Fibroblast of pulmonary artery (primary cell): ENCODE measurements around the gene SCO2.
A peak's percentile ranks its signal among the peaks of the same experiment; 100 is the strongest.

ENCODE experiments used
- DNase-seq: peaks from one replicate; pipeline ENCODE4 v3.0.0-alpha.2; 2010; ENCODE audit warnings: low read depth
- H3K4me3 ChIP-seq: replicated peaks from 2 replicates; pipeline ENCODE4 v1.5.1; 2011; ENCODE audit warnings: low read depth, mild to moderate bottlenecking, control low read depth, low read length, moderate library complexity
- TF ChIP-seq, protein P1 (sequence below): IDR thresholded peaks from 2 replicates; pipeline ENCODE4 v1.5.1; 2011; ENCODE audit warnings: mild to moderate bottlenecking, control low read depth, low read length, inconsistent platforms; ENCODE audit errors: missing control alignments

Gene SCO2

DNA sequence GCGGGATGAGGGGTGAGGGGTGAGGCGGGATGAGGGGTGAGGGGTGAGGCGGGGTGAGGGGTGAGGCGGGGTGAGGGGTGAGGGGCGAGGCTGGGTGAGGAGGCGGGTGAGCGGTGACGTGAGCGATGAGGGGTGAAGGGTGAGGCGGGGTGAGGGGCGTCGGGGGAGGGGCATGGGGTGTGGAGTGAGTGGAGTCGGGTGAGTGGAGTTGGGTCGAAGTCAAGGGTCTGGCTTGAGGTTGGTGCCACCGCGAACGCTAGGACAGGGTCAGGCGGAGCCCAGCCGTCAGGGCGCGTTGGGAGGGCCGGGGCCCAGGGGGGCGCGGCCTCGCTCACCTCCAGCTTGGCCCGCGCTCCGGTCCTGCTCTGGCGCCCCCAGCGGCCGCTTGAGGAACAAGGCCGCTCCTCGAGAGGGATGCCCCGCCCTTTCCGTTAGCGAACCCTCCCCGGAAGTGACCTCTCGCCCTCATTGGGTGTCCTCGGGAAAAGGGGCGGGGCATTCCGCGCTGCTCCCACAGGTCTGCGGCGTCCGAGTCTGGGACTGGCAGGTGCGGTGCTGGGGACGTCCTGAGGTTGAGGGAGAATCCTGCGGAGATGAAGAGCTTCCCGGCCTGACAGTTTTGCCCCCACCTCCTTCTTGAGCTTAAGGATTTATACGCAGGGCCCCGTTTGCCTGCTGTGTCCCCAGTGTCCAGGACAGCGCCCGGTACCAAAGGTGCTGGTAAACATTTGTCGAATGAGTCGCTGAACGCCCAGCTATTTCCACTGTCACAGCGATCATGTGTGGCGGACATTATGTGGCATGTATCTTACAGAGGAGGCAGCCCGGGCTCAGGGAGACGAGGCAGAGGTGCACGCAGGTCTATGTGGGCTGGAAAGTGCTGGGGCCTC, 37.4 kb upstream of the SCO2 start, which contains the start of gene SYCE3:
SYCE3 (minus strand) TSS at position 397 of the 890 bp plus-strand sequence. CDS start 6,514 bp downstream, outside the sequence.
- peak; percentile 86 for DNase-seq
- TF ChIP-seq, protein P1, sequence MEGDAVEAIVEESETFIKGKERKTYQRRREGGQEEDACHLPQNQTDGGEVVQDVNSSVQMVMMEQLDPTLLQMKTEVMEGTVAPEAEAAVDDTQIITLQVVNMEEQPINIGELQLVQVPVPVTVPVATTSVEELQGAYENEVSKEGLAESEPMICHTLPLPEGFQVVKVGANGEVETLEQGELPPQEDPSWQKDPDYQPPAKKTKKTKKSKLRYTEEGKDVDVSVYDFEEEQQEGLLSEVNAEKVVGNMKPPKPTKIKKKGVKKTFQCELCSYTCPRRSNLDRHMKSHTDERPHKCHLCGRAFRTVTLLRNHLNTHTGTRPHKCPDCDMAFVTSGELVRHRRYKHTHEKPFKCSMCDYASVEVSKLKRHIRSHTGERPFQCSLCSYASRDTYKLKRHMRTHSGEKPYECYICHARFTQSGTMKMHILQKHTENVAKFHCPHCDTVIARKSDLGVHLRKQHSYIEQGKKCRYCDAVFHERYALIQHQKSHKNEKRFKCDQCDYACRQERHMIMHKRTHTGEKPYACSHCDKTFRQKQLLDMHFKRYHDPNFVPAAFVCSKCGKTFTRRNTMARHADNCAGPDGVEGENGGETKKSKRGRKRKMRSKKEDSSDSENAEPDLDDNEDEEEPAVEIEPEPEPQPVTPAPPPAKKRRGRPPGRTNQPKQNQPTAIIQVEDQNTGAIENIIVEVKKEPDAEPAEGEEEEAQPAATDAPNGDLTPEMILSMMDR, result peak; percentile 54
- peak within 1 kb of the TSS; percentile 60 for H3K4me3 ChIP-seq

DNA sequence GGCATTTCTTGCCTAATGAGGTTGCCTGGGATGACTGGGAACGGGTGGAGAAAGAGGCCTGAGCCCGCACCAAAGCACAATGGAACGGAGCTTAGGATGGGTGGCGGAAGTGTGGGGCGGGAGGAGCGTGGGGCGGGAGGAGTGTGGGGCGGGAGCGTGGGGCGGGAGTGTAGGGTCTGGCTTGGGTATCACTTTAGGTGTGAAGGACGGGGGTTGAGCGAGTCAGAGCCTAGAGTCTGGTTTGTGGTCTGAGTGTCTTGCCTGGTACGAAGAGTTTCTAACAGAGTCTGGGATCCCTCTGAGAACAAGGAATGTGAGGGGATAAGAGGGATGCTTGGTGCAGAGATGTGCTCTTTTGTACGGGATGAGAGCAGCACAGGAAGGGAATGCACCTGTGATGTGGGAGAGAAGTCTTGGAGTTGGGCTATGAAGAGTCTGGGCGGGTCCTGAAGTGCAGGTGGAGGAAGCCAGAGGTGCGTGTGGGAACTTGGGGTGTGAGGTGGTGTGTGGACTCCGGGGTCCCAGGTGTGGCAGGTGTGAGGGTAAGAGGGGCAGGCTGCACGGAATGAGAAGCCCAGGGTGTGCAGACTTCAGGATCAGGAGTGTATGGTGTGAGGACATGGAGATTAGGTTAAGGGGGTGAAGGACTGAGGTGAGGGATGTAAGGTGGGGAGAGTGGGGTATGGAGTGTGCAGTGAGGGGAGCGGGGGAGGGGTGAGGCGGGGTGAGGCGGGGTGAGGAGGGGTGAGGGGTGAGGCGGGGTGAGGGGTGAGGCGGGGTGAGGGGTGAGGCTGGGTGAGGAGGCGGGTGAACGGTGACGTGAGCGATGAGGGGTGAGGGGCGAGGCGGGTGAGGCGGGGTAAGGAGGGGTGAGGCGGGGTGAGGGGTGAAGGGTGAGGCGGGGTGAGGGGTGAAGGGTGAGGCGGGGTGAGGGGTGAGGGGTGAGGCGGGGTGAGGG, 36.3 kb upstream of the SCO2 start:
- no peak for DNase-seq
- TF ChIP-seq, protein P1, result no peak
- H3K4me3 ChIP-seq, result no peak overlapping the region

DNA sequence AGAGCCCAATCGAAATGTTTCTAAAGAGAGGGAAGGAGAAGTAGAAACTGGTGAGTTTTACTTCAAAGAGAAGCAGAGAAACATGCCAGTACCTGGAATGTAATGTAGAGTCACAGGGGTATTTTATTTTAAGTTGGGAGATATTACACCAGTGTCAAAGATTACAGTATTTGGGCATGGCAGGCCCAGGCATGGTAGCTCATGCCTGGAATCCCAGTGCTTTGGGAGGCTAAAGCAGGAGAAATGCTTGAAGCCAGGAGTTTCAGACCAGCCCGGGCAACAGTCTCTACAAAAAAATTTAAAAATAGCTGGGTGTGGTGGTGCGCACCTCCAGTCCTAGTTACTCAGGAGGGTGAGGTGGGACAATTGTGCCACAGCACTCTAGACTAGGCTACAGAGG, 34.6 kb upstream of the SCO2 start:
- no peak for DNase-seq
- no peak overlapping the region for H3K4me3 ChIP-seq
- TF ChIP-seq, protein P1, result no peak

DNA sequence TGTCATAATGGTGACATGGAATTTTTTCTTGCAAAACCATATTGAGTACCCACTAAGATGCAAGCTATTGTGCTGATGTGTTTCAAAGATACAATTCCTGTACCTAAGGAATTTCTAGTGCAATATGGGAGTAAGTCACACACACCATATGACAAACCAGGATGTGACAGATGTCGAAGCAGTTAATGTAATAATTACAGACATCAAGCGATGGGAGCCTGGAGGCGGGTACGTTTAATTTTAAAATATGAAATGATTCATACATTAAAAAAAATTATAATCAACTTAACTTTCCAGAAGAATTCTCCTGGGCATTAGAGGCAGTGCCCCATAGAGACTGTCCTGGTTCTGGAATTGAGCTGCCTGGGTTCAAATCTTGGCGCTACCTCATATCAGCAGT, 31.3 kb upstream of the SCO2 start:
- no peak for DNase-seq
- TF ChIP-seq, protein P1, result no peak
- H3K4me3 ChIP-seq, result no peak overlapping the region

DNA sequence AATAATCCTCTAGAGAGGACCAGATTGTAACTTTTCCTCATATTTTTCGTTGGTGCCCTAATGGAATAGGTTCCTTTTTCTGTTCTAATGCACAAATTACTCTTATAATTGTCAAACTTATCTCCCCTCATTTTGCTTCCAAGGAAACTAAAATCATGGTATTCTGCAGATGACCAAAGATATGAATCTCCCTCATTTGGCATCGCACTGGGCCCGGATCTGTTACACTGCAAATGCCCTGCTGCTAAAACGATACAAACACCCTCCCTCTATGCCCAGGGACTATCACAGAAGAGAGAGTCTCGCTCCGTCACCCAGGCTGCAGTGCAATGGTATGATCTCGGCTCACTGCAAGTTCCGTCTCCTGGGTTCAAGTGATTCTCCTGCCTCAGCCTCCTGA, 27.9 kb upstream of the SCO2 start:
- no peak for DNase-seq
- TF ChIP-seq, protein P1, result no peak

DNA sequence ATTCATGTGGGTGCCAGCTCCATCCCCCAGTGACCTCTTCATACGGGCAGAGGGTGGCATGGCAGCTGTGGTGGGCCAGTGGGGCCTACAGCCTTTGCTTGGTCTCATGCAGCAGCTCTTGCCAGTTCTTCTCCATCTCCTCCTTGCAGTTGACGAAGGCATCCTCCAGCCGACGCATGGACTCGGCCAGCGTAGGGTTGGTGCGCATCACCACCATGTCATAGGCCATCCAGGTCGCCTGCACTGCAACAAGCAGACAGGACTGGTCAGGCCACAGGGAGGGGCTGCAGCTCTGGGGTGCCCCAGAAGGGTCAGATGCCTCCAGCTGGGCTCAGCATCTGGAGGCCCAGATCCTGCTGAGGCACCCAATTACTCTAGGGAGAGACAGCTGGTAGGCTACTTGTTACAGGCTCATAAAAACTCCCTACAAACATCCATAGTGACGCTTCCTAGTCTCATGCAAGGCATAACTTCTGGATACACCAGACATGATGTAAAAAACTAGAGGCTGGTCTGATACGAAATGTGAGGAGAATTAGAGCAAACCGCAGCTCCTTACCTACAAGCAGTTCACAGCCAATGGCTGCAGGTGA, 25.9 kb upstream of the SCO2 start:
- no peak for DNase-seq
- H3K4me3 ChIP-seq, result no peak overlapping the region
- TF ChIP-seq, protein P1, result no peak

More for the DNA sequence above, 27.9 kb upstream of the SCO2 start:
- H3K4me3 ChIP-seq, result no peak overlapping the region
